GM12878 (cell line): Measurements from ENCODE around the gene CYP4F8. TPM values are rescaled to one million over a fixed set of nuclear protein-coding genes. Genes with fewer than 3 reads are reported as not detected.
A peak's percentile ranks its signal among the peaks of the same experiment; 100 is the strongest.

Source experiments
- ATAC-seq: fragments of 200-7000 bp; cut with Tn5 transposase; 3 replicates; pipeline ENCODE4 v1.9.1; 2020; ENCODE audit warnings: mild to moderate bottlenecking, moderate library complexity
- BruUV-seq: library from RNA; stranded (reverse); fragments of 400-500 nt; replicated peaks from 2 replicates; lab custom pipeline; 2021; lab: Mats Ljungman, UMichigan
- CTCF ChIA-PET: fragments of 300-600 bp; sonication (Branson Sonifier 250); formaldehyde crosslinking; extraction: SDS; loops from one replicate; lab custom pipeline; 2021; ENCODE audit warnings: inconsistent platforms; lab: Yijun Ruan, JAX
- POLR2A ChIA-PET: fragments of 350-600 bp; formaldehyde crosslinking; extraction: SDS; loops from one replicate; lab custom pipeline; 2021; ENCODE audit warnings: inconsistent platforms; lab: Charles Lee
- RAD21 ChIA-PET: fragments of 300-600 bp; sonication (Branson Sonifier 250); formaldehyde crosslinking; loops from one replicate; lab custom pipeline; 2023; ENCODE audit warnings: antibody characterized with exemption; ENCODE audit not compliant: unreplicated experiment; lab: Charles Lee
- SMC1A ChIA-PET: fragments of 300-600 bp; sonication (Branson Sonifier 250); formaldehyde crosslinking; loops from one replicate; lab custom pipeline; 2023; ENCODE audit not compliant: unreplicated experiment, uncharacterized antibody; lab: Charles Lee
- DNase-seq: peaks from one replicate; pipeline ENCODE4 v3.0.0-alpha.2; 2011; ENCODE audit warnings: low read depth, low spot score
- FAIRE-seq: peaks from 3 replicates; lab custom pipeline; 2011; peaks lifted over from hg19 to GRCh38; lab: Jason Lieb, UNC
- H2AFZ ChIP-seq: 2 replicates; pipeline ENCODE4 v1.6.0; 2011; ENCODE audit warnings: low read depth, low read length, control low read depth; ENCODE audit not compliant: control insufficient read depth
- H3K27ac ChIP-seq: 2 replicates; pipeline ENCODE4 v1.5.1; 2011; ENCODE audit warnings: control low read depth; ENCODE audit not compliant: control insufficient read depth, insufficient read depth
- H3K27me3 ChIP-seq, 2 experiments: replicated peaks in 1 of 2; 2 replicates each; pipeline versions ENCODE4 v1.6.0 to v1.6.1; 2011; ENCODE audit warnings: low read length in 1 of 2; ENCODE audit not compliant: control insufficient read depth in 2 of 2, insufficient read depth in 2 of 2
- H3K36me3 ChIP-seq, 2 experiments: 2 replicates each; pipeline ENCODE4 v1.5.1; 2011; ENCODE audit warnings: low read length in 1 of 2; ENCODE audit not compliant: control insufficient read depth in 2 of 2, insufficient read depth in 2 of 2
- H3K4me1 ChIP-seq: 2 replicates; pipeline ENCODE4 v1.6.1; 2011; ENCODE audit warnings: mild to moderate bottlenecking, low read length, moderate library complexity, mixed read lengths; ENCODE audit not compliant: control insufficient read depth, insufficient read depth
- H3K4me2 ChIP-seq: 2 replicates; pipeline ENCODE4 v1.6.0; 2011; ENCODE audit warnings: control low read depth; ENCODE audit not compliant: control insufficient read depth, insufficient read depth
- H3K4me3 ChIP-seq: fragments of 200-600 bp; sonication (generic); 2 replicates; pipeline ENCODE4 v1.5.1; 2016
- H3K79me2 ChIP-seq: 2 replicates; pipeline ENCODE4 v1.6.0; 2011; ENCODE audit warnings: low read length; ENCODE audit not compliant: control insufficient read depth, insufficient read depth
- H3K9ac ChIP-seq: 2 replicates; pipeline ENCODE4 v1.8.0; 2011; ENCODE audit warnings: low read length, control low read depth, mixed read lengths; ENCODE audit not compliant: control insufficient read depth, insufficient read depth
- H3K9me3 ChIP-seq: replicated peaks from 3 replicates; pipeline ENCODE4 v1.5.1; 2011; ENCODE audit warnings: mild to moderate bottlenecking, low read length; ENCODE audit not compliant: control insufficient read depth, insufficient read depth
- H4K20me1 ChIP-seq: 2 replicates; pipeline ENCODE4 v1.6.0; 2011; ENCODE audit not compliant: control insufficient read depth, insufficient read depth
- CHD4 ChIP-seq: fragments of 200-600 bp; sonication (generic); IDR thresholded peaks from 2 replicates; pipeline ENCODE4 v1.6.1; 2016; ENCODE audit warnings: mild to moderate bottlenecking
- REST ChIP-seq: IDR thresholded peaks from 2 replicates; pipeline ENCODE4 v1.6.1; 2012; ENCODE audit warnings: mild to moderate bottlenecking, low read depth, low read length
- ZNF207 ChIP-seq: fragments of 450-650 bp; IDR thresholded peaks from 2 replicates; pipeline ENCODE4 v1.6.1; 2014; ENCODE audit warnings: antibody characterized with exemption, mild to moderate bottlenecking, borderline replicate concordance
- WGBS: methylation state at CpG from one replicate; pipeline ENCODE4 v1.1.6; 2016; ENCODE audit warnings: low lambda C conversion rate; ENCODE audit not compliant: insufficient replicate concordance, insufficient coverage; ENCODE audit errors: missing lambda C conversion rate; 5-methylcytosine and 5-hydroxymethylcytosine counted together
- in situ Hi-C: fragments of 300-500 bp; cut with MboI; formaldehyde crosslinking; loops from 9 replicates; pipeline ENCODE4 v1.14.3; 2018; ENCODE audit warnings: mixed read lengths
- intact Hi-C: fragments of 100-400 bp; cut with micrococcal nuclease; formaldehyde crosslinking; loops from one replicate; pipeline ENCODE4 v1.14.2; 2022; ENCODE audit not compliant: unreplicated experiment
- polyA plus RNA-seq, 11 experiments: library from polyadenylated mRNA; depleted of rRNA in 4 of 11; unstranded in 6 of 11; stranded (reverse) in 5 of 11; fragments of >200 nt; fragmentation: Nextera tagmentation in 4 of 11; fragmentation: Illumina TruSeq in 1 of 11; extraction: Ambion mirVana in 4 of 11; extraction: Trizol in 1 of 11; gene quantifications; 1 replicate in 1 of 11; 2 replicates in 10 of 11; pipeline versions ENCODE4 v1.2.1 to v1.2.3, GENCODE V29; 2011 to 2016; ENCODE audit warnings: inconsistent platforms in 2 of 11, missing spikeins in 2 of 11, low read depth in 1 of 11
- total RNA-seq, 4 experiments: library from RNA; depleted of rRNA in 3 of 4; stranded (reverse); fragments of >200 nt in 3 of 4; fragmentation: Illumina TruSeq in 1 of 4; extraction: Trizol in 1 of 4; gene quantifications; 2 replicates each; pipeline versions ENCODE4 v1.2.1 to v1.2.3, GENCODE V29; 2013 to 2021

CYP4F8 gene
- total and polyA plus RNA-seq, 10 of the 15 experiments (the other 5 are each of a cell fraction or from before 2014, with no cell fraction given): not detected

GRCh38 chr19:15623711-15624318 is 8.8 kb downstream of the CYP4F8 start:
- no peak overlapping the region for H3K4me3 ChIP-seq
- no peak overlapping the region for H3K4me2 ChIP-seq
- no peak overlapping the region for H3K27ac ChIP-seq
- intact Hi-C loops: no loop called here
- 9% methylated on average over 9 of the region's 9 CpGs for WGBS
- H4K20me1 ChIP-seq: no peaks in the 10 kb centered on the region
- no peaks in the 10 kb centered on the region for H3K4me1 ChIP-seq
- ChIA-PET RAD21 (no interaction called here), SMC1A (no interaction called here), POLR2A (no interaction called here), CTCF (no interaction called here)
- TF ChIP-seq REST: peak; percentile 85
- TF ChIP-seq CHD4: no peak
- TF ChIP-seq ZNF207: no peak
- H3K9me3 ChIP-seq: no peaks in the 10 kb centered on the region
- BruUV-seq: no TSS peak
- no peaks in the 10 kb centered on the region for H3K27me3 ChIP-seq
- ATAC-seq (no peak), DNase-seq (no peak), FAIRE-seq (no peak)
- H2AFZ ChIP-seq: no peak overlapping the region
- H3K79me2 ChIP-seq: no peaks in the 10 kb centered on the region
- H3K36me3 ChIP-seq: no peaks in the 10 kb centered on the region
- H3K9ac ChIP-seq: no peak overlapping the region
- in situ Hi-C loops: no loop called here
